HG03196 (cell line): ENCODE data around the gene ILF2.
"Not testable (repeated sequence)": the region's sequence is repeated elsewhere in the genome, so short reads cannot be mapped to it uniquely, and the experiment has no call there.

Experiments
- ATAC-seq: cut with Tn5 transposase; IDR thresholded peaks from one replicate; pipeline ENCODE4 v1.9.1; 2021; ENCODE audit not compliant: unreplicated experiment

ILF2 gene

DNA sequence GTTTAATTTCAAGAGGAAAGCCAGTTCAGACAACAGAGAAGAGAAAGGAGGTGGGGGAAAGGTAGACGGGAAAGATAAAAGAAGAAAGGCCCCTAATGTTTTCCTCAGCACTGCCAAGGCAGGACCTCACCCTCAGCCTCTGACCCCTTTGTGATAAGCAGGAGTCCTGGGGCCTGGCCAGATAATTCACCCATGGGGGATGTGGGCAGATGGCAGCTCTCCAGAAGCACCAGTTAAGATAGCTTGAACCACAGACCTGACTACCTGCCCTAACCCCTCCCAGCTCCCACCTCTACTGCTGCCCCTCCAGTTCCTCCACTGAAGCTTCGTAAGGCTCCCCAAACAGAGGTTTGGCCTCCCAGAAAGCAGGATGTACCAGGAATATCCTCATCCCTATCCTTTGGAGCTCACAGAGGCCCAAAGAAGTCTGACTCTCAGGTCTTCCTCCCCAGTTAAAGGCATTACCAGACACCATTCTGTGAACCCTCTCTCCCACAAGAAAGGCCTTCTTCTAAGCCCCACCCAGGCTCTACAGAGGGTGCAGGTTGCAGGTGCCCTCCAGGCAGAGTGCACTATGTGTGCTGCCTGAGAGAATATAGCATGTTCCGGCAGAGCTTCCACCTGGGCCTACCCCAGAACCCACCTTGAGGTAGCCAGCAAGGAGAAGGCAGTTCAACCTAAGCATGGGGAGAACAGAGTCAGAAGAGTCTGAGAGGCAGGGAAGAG is 21.5 kb downstream of the ILF2 start:
- ATAC-seq = no peak

DNA sequence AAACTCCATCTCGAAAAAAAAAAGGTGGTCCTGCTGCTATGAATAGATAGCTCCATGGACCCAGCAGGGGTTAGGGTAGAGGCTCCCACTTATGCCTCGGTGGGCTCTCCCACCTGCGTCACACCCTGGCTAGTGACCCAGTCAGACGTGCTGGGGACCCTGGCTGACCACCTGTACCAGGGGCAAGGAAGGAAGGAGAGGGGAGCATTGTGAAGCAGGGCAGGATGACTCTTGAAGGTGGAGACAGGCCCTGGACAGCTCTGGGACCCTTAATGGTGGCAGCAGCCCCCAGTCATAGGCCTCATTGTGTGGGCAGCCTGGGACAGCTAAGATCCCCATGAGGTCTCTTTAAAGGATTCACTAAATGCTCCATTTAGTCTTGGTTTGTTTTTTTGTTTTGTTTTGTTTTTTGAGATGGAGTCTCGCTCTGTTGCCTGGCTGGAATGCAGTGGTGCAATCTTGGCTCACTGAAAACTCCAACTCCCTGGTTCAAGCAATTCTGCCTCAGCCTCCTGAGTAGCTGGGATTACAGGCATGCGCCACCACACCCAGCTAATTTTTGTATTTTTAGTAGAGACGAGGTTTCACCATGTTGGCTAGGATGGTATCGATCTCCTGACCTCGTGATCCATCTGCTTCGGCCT is 22.7 kb downstream of the ILF2 start:
- ATAC-seq = no peak

DNA sequence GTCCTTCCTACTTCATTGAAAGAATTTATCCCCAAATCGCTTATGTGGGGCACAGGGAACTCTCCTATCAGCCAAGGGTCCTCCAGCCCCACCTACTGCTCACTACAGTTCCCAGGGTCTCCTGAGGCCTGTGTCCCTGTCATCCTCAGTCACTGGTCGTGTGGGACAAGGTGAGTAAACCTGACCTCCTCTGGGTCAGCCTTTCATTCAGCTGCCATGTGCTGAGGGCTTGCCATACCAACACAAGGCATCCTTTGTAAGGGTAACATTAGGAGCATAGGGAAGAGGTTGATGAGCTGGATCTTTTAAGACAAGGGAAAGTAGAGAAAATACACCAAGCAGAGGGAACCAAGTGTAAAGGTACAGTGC is 23.5 kb downstream of the ILF2 start:
- ATAC-seq = no peak

DNA sequence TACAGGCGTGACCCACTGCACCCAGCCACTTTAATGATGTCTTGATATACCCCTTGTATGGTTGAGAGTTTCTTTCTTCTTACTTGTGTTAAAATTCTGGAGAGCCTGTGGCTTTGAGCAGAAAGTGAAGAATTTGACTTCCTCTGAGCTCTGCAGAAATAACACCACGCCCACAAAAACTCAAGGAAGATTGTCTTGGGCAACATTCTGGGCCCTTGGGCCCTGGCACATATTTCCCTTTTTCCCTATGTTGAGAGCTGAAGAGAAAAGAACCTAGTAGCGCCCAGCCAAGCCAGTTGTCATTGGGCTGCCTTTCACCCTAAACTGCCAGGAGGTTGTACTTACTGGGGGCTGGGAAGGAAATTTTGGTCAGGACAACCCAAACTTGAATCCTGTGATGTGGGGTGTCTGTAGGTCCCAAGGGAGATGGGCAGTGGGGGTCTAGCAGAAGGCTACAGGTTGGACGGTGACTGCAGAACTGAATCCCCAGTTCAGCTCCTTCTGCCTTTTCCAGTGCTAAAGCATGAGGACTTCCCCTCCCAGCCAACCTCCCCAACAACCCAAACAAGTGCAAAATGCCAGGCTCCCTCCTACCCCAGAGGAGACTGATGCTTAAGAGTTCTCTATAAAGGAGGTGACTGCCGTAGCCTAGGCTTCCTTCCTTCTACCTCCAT is 24.0 kb downstream of the ILF2 start:
- ATAC-seq = no peak

DNA sequence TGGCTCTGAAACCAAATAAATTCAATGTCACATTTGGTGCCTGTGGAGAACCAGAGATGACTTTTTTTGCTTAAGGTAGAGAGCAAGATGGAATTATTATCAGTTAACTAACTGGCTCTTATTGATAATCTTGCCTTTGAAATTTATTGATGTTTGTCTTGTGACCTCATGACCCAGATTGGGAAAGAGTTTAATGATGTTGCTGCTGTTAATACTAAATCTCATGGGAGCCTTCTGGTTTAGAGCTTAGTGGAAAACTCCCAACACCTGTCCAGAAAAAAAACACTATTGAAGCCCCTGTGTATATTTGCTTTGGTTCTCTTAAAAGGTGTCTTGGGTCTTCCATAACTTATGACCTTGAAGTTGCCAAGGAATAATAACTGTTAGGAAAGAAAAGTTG is 27.0 kb downstream of the ILF2 start:
- ATAC-seq = no peak

DNA sequence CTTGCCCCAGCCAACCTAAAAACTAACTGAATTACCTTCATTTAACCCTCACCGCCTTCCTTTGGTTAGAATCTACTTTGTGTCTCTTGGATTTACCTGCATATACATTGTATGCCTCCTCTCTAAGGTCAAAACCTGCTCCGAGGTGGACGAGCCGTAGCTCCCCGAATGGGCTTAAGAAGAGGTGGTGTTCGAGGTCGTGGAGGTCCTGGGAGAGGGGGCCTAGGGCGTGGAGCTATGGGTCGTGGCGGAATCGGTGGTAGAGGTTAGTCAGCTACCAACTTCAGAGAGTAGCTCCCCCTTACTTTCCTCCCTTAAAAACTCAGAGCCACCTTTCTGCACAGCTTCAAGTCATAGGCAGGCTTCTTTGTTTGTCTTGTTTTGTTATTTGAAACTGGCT is 27.7 kb downstream of the ILF2 start:
- ATAC-seq = no peak

DNA sequence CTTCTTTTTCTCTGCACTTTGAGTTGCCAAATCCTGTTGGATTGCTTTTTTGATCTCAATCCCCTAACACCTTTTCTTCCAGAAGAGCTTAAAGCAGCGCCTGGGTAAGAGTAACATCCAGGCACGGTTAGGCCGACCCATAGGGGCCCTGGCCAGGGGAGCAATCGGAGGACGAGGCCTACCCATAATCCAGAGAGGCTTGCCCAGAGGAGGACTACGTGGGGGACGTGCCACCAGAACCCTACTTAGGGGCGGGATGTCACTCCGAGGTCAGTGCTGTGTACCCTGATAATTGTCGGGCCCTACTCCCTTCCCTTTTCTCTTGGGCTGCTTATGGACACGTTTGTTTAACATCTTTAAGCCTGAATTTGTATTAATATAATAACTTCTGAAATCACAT is 28.6 kb downstream of the ILF2 start:
- no peak for ATAC-seq

DNA sequence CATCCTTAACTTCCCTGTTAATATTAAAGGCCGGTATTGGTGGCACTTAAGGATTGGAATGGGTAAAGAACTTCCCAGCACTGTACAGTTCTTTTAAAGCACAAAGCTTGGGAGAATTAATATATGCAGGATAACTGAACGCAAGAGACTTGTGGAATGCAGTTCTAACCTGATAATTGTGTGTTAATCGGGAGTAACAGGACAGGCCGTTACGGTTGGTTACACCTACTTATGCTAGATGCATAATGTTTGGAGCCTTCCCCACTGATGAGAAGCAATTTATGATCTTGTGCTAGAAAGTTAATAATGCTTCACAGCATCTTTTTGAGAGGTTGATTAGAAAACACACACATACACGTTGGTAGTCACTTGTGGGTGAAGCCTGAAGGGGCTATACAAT is 29.9 kb downstream of the ILF2 start:
- no peak for ATAC-seq

DNA sequence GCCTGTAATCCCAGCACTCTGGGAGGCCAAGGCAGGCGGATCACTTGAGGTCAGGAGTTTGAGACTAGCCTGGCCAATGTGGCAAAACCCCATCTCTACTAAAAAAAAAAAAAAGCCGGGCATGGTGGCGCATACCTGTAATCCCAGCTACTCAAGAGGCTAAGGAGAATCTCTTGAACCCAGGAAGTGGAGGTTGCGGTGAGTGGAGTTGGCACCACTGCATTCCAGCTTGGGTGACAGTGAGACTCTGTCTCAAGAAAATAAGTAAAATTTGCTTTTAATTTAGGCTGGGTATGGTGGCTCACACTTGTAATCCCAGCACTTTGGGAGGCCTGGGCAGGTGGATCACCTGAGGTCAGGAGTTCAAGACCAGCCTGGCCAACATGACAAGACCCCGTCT is 30.6 kb downstream of the ILF2 start:
- ATAC-seq = not testable (repeated sequence)

DNA sequence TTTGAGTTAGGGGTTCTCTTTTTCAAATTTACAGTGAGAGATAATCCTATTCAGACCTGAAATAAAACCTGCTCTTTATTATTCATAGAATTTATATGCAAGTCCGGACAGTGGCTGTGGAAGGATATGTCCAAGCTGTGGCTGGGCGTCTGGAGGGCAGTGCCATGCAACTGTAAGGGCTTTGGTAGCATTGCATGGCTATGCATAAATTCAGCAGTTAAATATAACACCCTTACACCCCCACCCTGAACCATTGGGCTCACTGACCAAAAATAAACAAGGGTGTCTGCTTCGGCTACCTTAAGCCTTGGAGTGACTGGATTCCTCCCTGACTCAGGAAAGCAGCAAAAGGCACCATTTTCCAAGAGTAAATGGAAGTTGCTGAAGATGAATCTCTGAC is 31.5 kb downstream of the ILF2 start:
- ATAC-seq = no peak

DNA sequence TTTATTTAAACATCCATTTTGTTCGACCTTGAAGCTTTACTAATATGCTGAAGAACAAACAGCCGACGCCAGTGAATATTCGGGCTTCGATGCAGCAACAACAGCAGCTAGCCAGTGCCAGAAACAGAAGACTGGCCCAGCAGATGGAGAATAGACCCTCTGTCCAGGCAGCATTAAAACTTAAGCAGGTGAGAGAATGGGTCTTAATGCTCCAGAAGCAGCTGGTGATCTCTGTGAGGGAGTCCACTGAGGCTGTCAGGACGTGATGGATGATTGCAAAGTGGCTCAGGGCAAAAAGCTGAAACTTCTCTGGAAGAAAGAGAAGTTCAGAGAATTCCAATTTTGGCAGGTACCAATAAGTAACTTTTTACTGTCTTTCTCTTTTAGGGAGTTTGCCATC is 32.5 kb downstream of the ILF2 start:
- no peak for ATAC-seq

DNA sequence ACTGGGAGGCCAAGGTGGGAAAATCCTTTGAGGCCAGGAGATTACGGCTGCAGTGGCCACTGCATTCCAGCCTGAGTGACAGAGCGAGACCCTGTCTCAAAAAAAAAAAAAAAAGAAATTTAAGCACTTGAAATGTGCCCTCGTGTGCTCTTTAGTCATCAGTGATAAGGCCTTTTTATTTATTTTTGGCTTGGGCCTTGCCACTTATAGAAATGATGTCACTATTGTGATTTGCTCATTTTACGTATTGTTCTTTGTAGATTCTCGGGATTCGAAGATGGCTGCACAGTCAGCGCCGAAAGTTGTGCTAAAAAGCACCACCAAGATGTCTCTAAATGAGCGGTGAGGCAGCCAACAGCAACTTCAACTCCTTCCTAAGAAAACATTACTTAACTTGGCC is 34.5 kb downstream of the ILF2 start:
- ATAC-seq = no peak

DNA sequence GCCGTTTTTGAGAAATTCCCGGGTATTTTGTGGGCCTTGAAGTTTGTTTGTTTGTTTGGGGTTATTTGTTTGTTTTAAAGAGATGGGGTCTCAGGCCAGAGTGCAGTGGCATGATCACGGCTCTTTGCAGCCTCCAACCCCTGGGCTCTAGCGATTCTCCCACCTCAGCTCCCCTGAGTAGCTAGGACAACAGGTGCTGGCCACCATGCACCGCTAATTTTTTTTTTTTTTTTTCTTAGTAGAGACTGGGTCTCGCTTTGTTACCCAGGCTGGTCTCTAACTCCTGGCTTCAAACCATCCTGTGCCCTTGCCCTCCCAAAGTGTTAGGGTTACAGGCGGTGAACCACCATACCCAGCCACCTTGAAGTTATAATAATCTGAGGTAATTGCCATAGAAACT is 34.9 kb downstream of the ILF2 start:
- ATAC-seq = no peak

DNA sequence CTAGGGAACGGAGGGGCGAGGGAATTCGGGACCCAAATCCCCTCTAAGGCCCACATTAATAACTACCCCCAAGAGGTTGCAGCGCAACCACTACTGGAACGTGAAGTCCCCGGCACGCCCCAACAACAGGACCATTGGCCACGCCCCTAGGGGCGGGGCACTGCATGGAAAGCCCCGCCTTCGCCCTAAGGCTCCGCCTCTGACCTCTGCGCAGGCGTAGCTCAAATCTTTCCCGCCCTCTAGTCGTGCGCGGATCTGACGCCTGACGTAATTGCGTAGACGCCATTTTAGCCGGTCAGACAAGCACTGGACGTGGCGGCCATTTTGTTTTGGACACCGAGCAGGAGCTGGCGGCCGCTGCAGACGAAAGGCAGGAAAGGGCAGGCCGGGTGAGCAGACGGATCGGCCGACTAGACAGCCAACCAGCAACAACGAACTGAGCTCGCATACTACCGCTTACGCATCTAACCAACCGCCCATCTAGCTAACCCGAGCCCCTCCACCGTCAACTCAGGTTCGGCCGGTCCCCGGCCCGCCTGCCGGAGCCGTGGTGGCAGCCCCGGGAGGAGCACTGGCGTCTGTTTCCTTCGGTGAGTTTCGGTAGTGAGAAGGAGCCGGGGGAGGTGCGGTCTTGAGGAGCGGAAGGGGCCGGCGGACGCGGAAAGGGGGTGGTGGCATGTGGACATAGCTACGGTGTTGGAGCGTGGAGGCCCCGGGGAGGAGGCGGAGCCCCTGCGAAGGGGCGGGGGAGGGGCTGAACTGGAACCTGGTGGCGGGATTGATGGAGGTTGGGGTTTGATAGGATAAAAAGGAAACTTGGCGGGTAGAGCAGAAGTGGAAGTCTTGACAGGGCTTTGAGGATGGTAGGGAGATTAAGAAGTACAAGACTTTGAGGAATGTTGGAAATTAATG is 36.8 kb downstream of the ILF2 start, which contains the start of gene CHTOP:
TSS of gene CHTOP (plus strand) at position 313 of the 912 bp plus-strand sequence. CDS start 2,523 bp downstream, outside the sequence.
- peak; percentile 87 for ATAC-seq

DNA sequence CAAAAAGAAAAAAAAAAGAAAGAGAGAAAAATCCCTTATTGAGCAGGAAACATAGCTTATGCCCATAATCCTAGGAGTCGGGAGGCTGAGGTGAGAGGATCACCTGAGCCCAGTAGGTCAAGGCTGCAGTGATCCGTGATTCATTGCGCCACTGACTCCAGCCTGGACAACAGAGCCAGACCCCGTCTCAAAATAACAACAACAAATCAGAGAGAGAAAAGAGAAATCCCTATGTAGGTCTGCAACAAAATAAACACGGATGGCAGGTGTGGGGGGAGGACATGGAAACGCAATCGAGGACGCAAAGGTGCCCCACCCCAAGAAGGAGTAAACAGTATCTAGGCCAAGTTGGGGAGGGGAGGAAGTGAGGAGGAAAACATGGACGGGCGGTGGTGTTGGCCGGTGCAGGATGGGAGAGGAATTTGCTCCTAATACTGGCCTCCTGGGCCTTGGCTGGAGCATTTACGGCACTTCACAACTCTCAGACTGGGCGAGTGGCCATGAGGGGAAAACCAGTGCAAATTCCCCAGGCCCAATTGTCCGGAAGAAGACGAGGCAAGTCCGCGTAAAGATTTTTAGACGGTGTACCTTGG is 37.5 kb downstream of the ILF2 start:
- ATAC-seq = no peak

DNA sequence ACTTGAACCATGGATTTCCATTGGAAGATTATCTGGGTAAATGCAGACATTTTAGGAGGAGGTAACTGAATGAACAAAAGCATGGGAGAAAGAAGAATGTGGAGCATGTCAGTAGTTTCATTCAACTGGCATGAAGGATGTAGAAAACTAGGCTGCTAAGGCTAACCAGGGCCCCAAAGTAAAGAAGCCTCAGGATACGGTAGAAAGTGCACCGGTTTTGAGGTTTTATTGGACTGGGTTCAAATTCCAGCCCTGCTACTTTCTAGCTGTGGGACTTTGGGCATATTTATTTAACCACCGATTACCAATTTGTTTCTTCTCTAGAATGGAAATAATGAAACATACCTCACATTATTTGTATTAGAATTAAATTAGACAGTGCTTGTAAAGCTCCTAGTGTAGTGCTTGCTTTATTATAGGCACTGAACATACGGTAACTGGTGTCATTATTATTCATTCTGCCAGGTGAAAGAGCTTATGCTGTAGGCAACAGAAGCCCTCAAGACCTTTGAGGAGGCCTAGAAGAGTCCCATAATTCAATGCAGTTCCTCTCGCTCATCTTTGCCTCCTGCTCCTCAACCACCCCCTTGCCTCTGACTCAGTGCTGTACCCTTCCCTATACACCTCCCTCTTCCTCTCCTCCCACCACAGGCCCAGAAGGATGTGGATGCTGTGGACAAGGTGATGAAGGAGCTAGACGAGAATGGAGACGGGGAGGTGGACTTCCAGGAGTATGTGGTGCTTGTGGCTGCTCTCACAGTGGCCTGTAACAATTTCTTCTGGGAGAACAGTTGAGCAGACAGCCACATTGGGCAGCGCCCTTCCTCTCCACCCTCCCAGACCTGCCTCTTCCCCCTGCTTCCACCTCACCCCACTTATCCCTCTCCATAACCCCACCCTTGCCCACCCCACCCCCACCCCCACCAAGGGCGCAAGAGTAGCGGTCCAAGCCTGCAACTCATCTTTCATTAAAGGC is 39.5 kb downstream of the ILF2 start:
- no peak for ATAC-seq

DNA sequence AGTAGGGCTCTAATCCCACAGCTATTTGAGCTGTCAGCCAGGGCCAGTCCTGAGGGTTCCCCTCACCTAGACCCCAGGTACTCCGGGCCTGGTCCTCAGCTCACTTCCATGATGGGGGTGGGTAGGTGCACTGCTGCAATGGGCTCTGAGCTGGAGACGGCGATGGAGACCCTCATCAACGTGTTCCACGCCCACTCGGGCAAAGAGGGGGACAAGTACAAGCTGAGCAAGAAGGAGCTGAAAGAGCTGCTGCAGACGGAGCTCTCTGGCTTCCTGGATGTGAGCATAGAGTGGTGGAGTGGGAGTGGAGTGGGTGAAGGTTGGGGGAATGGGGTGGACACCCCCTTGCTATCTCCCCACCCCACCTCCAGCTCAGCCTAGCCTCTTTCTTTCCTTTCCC is 40.4 kb downstream of the ILF2 start:
- ATAC-seq = no peak

DNA sequence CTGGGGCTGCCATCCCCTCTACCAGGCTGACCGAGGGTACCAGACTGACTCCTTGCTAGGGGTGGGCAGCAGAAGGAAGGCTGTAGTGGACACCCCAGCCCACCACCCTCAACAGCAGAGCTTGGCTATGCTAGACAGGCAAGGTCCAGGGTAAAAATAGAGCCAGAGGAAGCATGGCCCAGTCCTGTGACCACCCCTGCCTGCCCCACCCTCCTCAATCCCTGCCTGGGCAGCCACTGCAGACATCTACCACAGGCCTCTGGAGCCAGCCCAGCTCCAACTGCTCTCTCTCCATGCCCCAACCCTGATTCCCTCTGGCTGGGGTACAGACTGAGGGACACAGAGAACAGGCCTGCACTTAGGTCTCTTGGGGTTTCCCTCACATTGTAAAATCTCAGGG is 40.8 kb downstream of the ILF2 start:
- ATAC-seq = no peak

DNA sequence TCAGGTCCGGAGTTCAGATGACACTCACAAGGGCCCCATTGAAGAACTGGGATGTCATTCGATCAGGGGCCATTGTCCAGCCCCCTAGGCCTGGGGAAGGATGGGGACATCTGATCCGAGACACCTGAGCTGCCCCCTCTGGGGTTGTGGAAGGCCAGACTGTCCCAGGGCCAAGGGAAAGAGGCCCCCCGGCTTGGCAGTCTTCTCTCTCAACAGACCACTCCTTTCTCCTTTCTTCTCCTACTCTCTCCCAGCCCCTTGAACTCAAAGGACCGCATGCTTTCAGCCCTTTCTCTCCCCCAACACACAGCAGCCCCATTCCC is 41.5 kb downstream of the ILF2 start:
- no peak for ATAC-seq
